PC-9 (cell line): Measurements from ENCODE around the gene SPATA22.

Experiments
- CTCF ChIP-seq: fragments of 200-600 bp; sonication (generic); conservative IDR thresholded peaks from 2 replicates; pipeline ENCODE4 v1.6.1; 2017; ENCODE audit warnings: mixed run types, antibody characterized with exemption, mild to moderate bottlenecking, moderate library complexity
- EZH2 ChIP-seq: fragments of 200-600 bp; sonication (generic); IDR thresholded peaks from 2 replicates; pipeline ENCODE4 v1.8.0; 2017; ENCODE audit warnings: antibody characterized with exemption, low read depth

- TF ChIP-seq CTCF (no peak), EZH2 (no peak)
Measured at GRCh38 chr17:3513305-3514035, 41.9 kb upstream of the SPATA22 start.
